PC-9 (cell line): ENCODE data around the gene TGFBR2. TPM values are rescaled to one million over a fixed set of nuclear protein-coding genes. Genes with fewer than 3 reads are reported as not detected.

ENCODE experiments used
- BruUV-seq: library from RNA; stranded (reverse); fragments of 400-500 nt; replicated peaks from 2 replicates; lab custom pipeline; 2021; lab: Mats Ljungman, UMichigan
- CTCF ChIA-PET: fragments of 300-600 bp; sonication (Branson Sonifier 250); formaldehyde crosslinking; loops from one replicate; lab custom pipeline; 2022; ENCODE audit warnings: antibody characterized with exemption; lab: Charles Lee
- POLR2A ChIA-PET: fragments of 300-600 bp; sonication (Branson Sonifier 250); formaldehyde crosslinking; loops from one replicate; lab custom pipeline; 2022; ENCODE audit warnings: antibody characterized with exemption; ENCODE audit not compliant: unreplicated experiment; lab: Charles Lee
- DNase-seq, 2 experiments: peaks; one replicate each; pipeline versions ENCODE4 v3.0.0 to v3.0.0-alpha.2; 2015 to 2022; ENCODE audit warnings: mixed read lengths in 1 of 2
- H2AFZ ChIP-seq: fragments of 200-600 bp; sonication (generic); 2 replicates; pipeline ENCODE4 v1.8.1; 2017; ENCODE audit warnings: antibody characterized with exemption
- H3F3A ChIP-seq: fragments of 200-600 bp; sonication (generic); 2 replicates; pipeline ENCODE4 v1.8.1; 2017; ENCODE audit warnings: antibody characterized with exemption, mild to moderate bottlenecking, low read depth; ENCODE audit not compliant: insufficient read depth
- H3K27ac ChIP-seq: fragments of 200-600 bp; sonication (generic); 2 replicates; pipeline ENCODE4 v1.6.1; 2016; ENCODE audit warnings: mixed run types
- H3K27me3 ChIP-seq: fragments of 200-600 bp; sonication (generic); 2 replicates; pipeline ENCODE4 v1.6.1; 2016; ENCODE audit warnings: low read depth, mixed run types; ENCODE audit not compliant: insufficient read depth
- H3K36me3 ChIP-seq: fragments of 200-600 bp; sonication (generic); 2 replicates; pipeline ENCODE4 v1.6.1; 2016; ENCODE audit warnings: low read depth, mixed run types
- H3K4me1 ChIP-seq: fragments of 200-600 bp; sonication (generic); replicated peaks from 2 replicates; pipeline ENCODE4 v1.6.1; 2016; ENCODE audit warnings: mixed run types; ENCODE audit not compliant: insufficient read depth
- H3K4me2 ChIP-seq: fragments of 200-600 bp; sonication (generic); 2 replicates; pipeline ENCODE4 v1.6.1; 2017; ENCODE audit warnings: mixed run types
- H3K4me3 ChIP-seq: fragments of 200-600 bp; sonication (generic); 2 replicates; pipeline ENCODE4 v1.6.1; 2016; ENCODE audit warnings: mixed run types
- H3K79me2 ChIP-seq: fragments of 200-600 bp; sonication (generic); 2 replicates; pipeline ENCODE4 v1.6.1; 2017; ENCODE audit warnings: low read depth, mixed run types
- H3K9me2 ChIP-seq: fragments of 200-600 bp; sonication (generic); 2 replicates; pipeline ENCODE4 v1.8.1; 2017; ENCODE audit warnings: mild to moderate bottlenecking; ENCODE audit not compliant: insufficient read depth
- H3K9me3 ChIP-seq: fragments of 200-600 bp; sonication (generic); 2 replicates; pipeline ENCODE4 v1.8.1; 2016; ENCODE audit warnings: low read depth; ENCODE audit not compliant: insufficient read depth
- H4K20me1 ChIP-seq: fragments of 200-600 bp; sonication (generic); 2 replicates; pipeline ENCODE4 v1.8.1; 2017; ENCODE audit not compliant: insufficient read depth
- CTCF ChIP-seq: fragments of 200-600 bp; sonication (generic); conservative IDR thresholded peaks from 2 replicates; pipeline ENCODE4 v1.6.1; 2017; ENCODE audit warnings: mixed run types, antibody characterized with exemption, mild to moderate bottlenecking, moderate library complexity
- EZH2 ChIP-seq: fragments of 200-600 bp; sonication (generic); IDR thresholded peaks from 2 replicates; pipeline ENCODE4 v1.8.0; 2017; ENCODE audit warnings: antibody characterized with exemption, low read depth
- intact Hi-C: fragments of 100-400 bp; cut with micrococcal nuclease; formaldehyde crosslinking; loops from one replicate; pipeline ENCODE4 v1.10.0; 2022; ENCODE audit not compliant: unreplicated experiment
- total RNA-seq: library from RNA; stranded (reverse); gene quantifications from 2 replicates; pipeline ENCODE4 v1.2.3, GENCODE V29; 2021

TGFBR2 gene
- total RNA-seq, 1 experiment from 2014 or later, result 33.6 TPM

- BruUV-seq, result no TSS peak
- H3K4me3 ChIP-seq, result no peak overlapping the region
Measured at GRCh38 chr3:30626443-30627180, 20.2 kb downstream of the TGFBR2 start.

GRCh38 chr3:30628205-30628900 is 22.0 kb downstream of the TGFBR2 start:
- H3K4me3 ChIP-seq, result no peak overlapping the region
- no peak overlapping the region for H3K27ac ChIP-seq
- ChIA-PET CTCF (interaction anchor here (0.6 kb wide), 1 partner anchor 513 kb away, joined by 4 read pairs; no protein-coding TSS in a partner anchor), POLR2A (interaction anchor here (0.6 kb wide), 1 partner anchor 10 kb away, joined by 5 read pairs; no protein-coding TSS in a partner anchor)
- no peaks in the 10 kb centered on the region for H3K36me3 ChIP-seq
- H3K79me2 ChIP-seq, result no peaks in the 10 kb centered on the region
- H2AFZ ChIP-seq, result no peak overlapping the region
- no peak for TF ChIP-seq CTCF
- no peak for TF ChIP-seq EZH2
- no peaks in the 10 kb centered on the region for H3K9me3 ChIP-seq
- peaks cover 27% of the 10 kb centered on the region for H3K4me1 ChIP-seq
- H3F3A ChIP-seq, result peaks cover 14% of the 10 kb centered on the region; the same call in 1 of the 2 replicates
- intact Hi-C loops, result no loop called here
- H3K27me3 ChIP-seq, result no peaks in the 10 kb centered on the region
- no peak for DNase-seq
- H3K4me2 ChIP-seq, result no peak overlapping the region
- H3K9me2 ChIP-seq, result no peaks in the 10 kb centered on the region
- no TSS peak for BruUV-seq
- no peaks in the 10 kb centered on the region for H4K20me1 ChIP-seq

More at GRCh38 chr3:30626443-30627180, 20.2 kb downstream of the TGFBR2 start:
- Histone ChIP-seq H3K4me1 (peaks cover 27% of the 10 kb centered on the region), H3K79me2 (no peaks in the 10 kb centered on the region), H3K4me2 (peak overlapping the region; percentile 42), H4K20me1 (no peaks in the 10 kb centered on the region), H3K36me3 (no peaks in the 10 kb centered on the region), H3K9me2 (no peaks in the 10 kb centered on the region), H3K9me3 (no peaks in the 10 kb centered on the region), H3K27me3 (no peaks in the 10 kb centered on the region), H2AFZ (no peak overlapping the region), H3K27ac (peak overlapping the region; percentile 77), H3F3A (peaks cover 14% of the 10 kb centered on the region; the same call in 1 of the 2 replicates)
- DNase-seq, result peak in 1 of 2 experiments; percentile 72
- intact Hi-C loops, result loop anchor here (1.0 to 2.0 kb wide), 2 partner anchors 33 to 62 kb away; no protein-coding TSS in a partner anchor
- TF ChIP-seq EZH2 (no peak), CTCF (no peak)
- CTCF ChIA-PET, result no interaction called here
- POLR2A ChIA-PET, result no interaction called here

- no peak for DNase-seq
- intact Hi-C loops, result no loop called here
- H3K79me2 ChIP-seq, result no peaks in the 10 kb centered on the region
- H3K4me1 ChIP-seq, result peaks cover 27% of the 10 kb centered on the region
- H3K4me3 ChIP-seq, result no peak overlapping the region
- H4K20me1 ChIP-seq, result no peaks in the 10 kb centered on the region
- no peaks in the 10 kb centered on the region for H3K27me3 ChIP-seq
- no peaks in the 10 kb centered on the region for H3K36me3 ChIP-seq
- peaks cover 14% of the 10 kb centered on the region; the same call in 1 of the 2 replicates for H3F3A ChIP-seq
- BruUV-seq, result no TSS peak
- ChIA-PET POLR2A (interaction anchor here (0.6 to 0.7 kb wide), 2 partner anchors 9 to 91 kb away, joined by 5 read pairs; no protein-coding TSS in a partner anchor), CTCF (interaction anchor here (0.6 kb wide), 1 partner anchor 513 kb away, joined by 4 read pairs; no protein-coding TSS in a partner anchor)
- H2AFZ ChIP-seq, result no peak overlapping the region
- H3K4me2 ChIP-seq, result no peak overlapping the region
- no peaks in the 10 kb centered on the region for H3K9me2 ChIP-seq
- no peaks in the 10 kb centered on the region for H3K9me3 ChIP-seq
- no peak overlapping the region for H3K27ac ChIP-seq
- no peak for TF ChIP-seq CTCF
Measured at GRCh38 chr3:30628901-30629590, 22.6 kb downstream of the TGFBR2 start.
